ENCODE data around the gene TRIM28.

- TF ChIP-seq GABPA (IDR thresholded peaks at IDR 0.05 in 1 of 2, conservative IDR thresholded peaks at IDR 0.05 in 1 of 2) (no peak), CTCF (IDR thresholded peaks at IDR 0.05; ENCODE audit: low read depth, low read length, missing input control) (no peak), SP1 (IDR thresholded peaks at IDR 0.05) (no peak), MAX (IDR thresholded peaks at IDR 0.05) (no peak), RAD21 (IDR thresholded peaks at IDR 0.05) (no peak), ATF3 (IDR thresholded peaks at IDR 0.05) (no peak), JUND (IDR thresholded peaks at IDR 0.05) (no peak), TAF1 (conservative IDR thresholded peaks at IDR 0.05) (no peak), NR2F2 (IDR thresholded peaks at IDR 0.05) (no peak)
These were observed 3.8 kb downstream of the TRIM28 start for GRCh38 chr19:58547323-58548312.
